Measurements from ENCODE around the gene KIAA1217. TPM values are rescaled to one million over a fixed set of nuclear protein-coding genes. Genes with fewer than 3 reads are reported as not detected.

Gene KIAA1217
- polyA plus RNA-seq, 1 of the 3 experiments (the other 2 are of a cell fraction): 7.2 TPM

DNA sequence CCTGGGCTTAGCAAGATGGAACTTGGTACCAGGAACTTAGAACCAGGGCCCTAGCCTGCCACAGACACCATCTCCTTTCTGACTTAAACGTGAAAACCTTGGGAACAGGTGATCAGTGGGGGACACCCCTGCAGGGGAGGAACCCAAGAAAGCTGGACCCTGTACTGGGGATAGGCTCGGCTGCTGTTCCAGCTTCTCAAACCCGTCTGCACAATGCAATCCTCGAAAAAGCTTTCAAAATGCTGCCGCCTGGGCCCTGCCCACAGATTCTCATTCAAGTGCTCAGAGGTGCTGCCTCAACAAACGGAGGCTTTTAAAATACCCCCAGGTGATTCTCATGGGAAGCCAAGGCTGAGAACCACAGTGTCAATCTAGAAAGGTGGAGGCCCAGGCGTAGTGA lies 345.1 kb downstream of the KIAA1217 start:
- H3K79me2 ChIP-seq (ENCODE audit: insufficient read depth): no peaks in the 10 kb centered on the region
- no peak for DNase-seq
- H3K9me3 ChIP-seq: no peaks in the 10 kb centered on the region
- 0 out of 4 replicates have a peak, but pooled peaks cover 0 to 4% of the 10 kb centered on the region in 2 experiments for H3K4me1 ChIP-seq (ENCODE audit: control insufficient read depth in 1 of 2, insufficient read depth in 2 of 2, low read depth in 1 of 2, low read length in 1 of 2)
- TF ChIP-seq, protein P1, sequence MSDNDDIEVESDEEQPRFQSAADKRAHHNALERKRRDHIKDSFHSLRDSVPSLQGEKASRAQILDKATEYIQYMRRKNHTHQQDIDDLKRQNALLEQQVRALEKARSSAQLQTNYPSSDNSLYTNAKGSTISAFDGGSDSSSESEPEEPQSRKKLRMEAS (IDR thresholded peaks at IDR 0.05; ENCODE audit: low read depth): no peak
- TF ChIP-seq, protein P2, sequence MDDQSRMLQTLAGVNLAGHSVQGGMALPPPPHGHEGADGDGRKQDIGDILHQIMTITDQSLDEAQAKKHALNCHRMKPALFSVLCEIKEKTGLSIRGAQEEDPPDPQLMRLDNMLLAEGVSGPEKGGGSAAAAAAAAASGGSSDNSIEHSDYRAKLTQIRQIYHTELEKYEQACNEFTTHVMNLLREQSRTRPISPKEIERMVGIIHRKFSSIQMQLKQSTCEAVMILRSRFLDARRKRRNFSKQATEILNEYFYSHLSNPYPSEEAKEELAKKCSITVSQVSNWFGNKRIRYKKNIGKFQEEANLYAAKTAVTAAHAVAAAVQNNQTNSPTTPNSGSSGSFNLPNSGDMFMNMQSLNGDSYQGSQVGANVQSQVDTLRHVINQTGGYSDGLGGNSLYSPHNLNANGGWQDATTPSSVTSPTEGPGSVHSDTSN (IDR thresholded peaks at IDR 0.05): no peak
- TF ChIP-seq SIN3A (IDR thresholded peaks at IDR 0.05; ENCODE audit: borderline replicate concordance, low read depth, low read length) (no peak), EP300 (IDR thresholded peaks at IDR 0.05; ENCODE audit: borderline replicate concordance in 1 of 2, low read depth in 1 of 2, low read length in 1 of 2) (no peak), RFX5 (IDR thresholded peaks at IDR 0.05; ENCODE audit: low read length) (no peak), NFIC (IDR thresholded peaks at IDR 0.05; ENCODE audit: borderline replicate concordance) (no peak), TEAD4 (IDR thresholded peaks at IDR 0.05; ENCODE audit: borderline replicate concordance, insufficient read depth) (no peak), ELF1 (IDR thresholded peaks at IDR 0.05) (no peak), MXI1 (IDR thresholded peaks at IDR 0.05; ENCODE audit: low read depth, low read length) (no peak), NRF1 (IDR thresholded peaks at IDR 0.05; ENCODE audit: low read depth, low read length) (no peak), MEF2A (IDR thresholded peaks at IDR 0.05; ENCODE audit: borderline replicate concordance, low read depth) (no peak)
- TF ChIP-seq, protein P3, sequence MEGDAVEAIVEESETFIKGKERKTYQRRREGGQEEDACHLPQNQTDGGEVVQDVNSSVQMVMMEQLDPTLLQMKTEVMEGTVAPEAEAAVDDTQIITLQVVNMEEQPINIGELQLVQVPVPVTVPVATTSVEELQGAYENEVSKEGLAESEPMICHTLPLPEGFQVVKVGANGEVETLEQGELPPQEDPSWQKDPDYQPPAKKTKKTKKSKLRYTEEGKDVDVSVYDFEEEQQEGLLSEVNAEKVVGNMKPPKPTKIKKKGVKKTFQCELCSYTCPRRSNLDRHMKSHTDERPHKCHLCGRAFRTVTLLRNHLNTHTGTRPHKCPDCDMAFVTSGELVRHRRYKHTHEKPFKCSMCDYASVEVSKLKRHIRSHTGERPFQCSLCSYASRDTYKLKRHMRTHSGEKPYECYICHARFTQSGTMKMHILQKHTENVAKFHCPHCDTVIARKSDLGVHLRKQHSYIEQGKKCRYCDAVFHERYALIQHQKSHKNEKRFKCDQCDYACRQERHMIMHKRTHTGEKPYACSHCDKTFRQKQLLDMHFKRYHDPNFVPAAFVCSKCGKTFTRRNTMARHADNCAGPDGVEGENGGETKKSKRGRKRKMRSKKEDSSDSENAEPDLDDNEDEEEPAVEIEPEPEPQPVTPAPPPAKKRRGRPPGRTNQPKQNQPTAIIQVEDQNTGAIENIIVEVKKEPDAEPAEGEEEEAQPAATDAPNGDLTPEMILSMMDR (IDR thresholded peaks at IDR 0.05): no peak
- TF ChIP-seq, protein P4, sequence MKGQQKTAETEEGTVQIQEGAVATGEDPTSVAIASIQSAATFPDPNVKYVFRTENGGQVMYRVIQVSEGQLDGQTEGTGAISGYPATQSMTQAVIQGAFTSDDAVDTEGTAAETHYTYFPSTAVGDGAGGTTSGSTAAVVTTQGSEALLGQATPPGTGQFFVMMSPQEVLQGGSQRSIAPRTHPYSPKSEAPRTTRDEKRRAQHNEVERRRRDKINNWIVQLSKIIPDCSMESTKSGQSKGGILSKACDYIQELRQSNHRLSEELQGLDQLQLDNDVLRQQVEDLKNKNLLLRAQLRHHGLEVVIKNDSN (IDR thresholded peaks at IDR 0.05; ENCODE audit: borderline replicate concordance, low read depth): no peak
- no peak overlapping the region for H3K4me3 ChIP-seq (ENCODE audit: low read depth in 2 of 2, low read length in 1 of 2)
- no peak overlapping the region for H3K27ac ChIP-seq (ENCODE audit: low read depth in 2 of 2, low read length in 1 of 2)
- H2AFZ ChIP-seq (ENCODE audit: low read depth): no peak overlapping the region
- H3K4me2 ChIP-seq: no peak overlapping the region
- ChIA-PET POLR2A (no interaction called here), CTCF (interaction anchor here (0.6 kb wide), 1 partner anchor 47 kb away, joined by 3 read pairs; no protein-coding TSS in a partner anchor)
- no peaks in the 10 kb centered on the region for H3K36me3 ChIP-seq (replicated peaks in 1 of 2; ENCODE audit: control insufficient read depth in 1 of 2, insufficient read depth in 2 of 2, low read length in 1 of 2)
- WGBS (ENCODE audit: low lambda C conversion rate): 66% methylated on average over 7 of the region's 7 CpGs
- no peaks in the 10 kb centered on the region for H3F3A ChIP-seq (replicated peaks; ENCODE audit: insufficient read depth)
- no peaks in the 10 kb centered on the region for H4K20me1 ChIP-seq (ENCODE audit: insufficient read depth)
- H3K27me3 ChIP-seq (ENCODE audit: insufficient read depth): no peaks in the 10 kb centered on the region
- H3K9ac ChIP-seq: no peak overlapping the region
- no peaks in the 10 kb centered on the region for H3K9me2 ChIP-seq

DNA sequence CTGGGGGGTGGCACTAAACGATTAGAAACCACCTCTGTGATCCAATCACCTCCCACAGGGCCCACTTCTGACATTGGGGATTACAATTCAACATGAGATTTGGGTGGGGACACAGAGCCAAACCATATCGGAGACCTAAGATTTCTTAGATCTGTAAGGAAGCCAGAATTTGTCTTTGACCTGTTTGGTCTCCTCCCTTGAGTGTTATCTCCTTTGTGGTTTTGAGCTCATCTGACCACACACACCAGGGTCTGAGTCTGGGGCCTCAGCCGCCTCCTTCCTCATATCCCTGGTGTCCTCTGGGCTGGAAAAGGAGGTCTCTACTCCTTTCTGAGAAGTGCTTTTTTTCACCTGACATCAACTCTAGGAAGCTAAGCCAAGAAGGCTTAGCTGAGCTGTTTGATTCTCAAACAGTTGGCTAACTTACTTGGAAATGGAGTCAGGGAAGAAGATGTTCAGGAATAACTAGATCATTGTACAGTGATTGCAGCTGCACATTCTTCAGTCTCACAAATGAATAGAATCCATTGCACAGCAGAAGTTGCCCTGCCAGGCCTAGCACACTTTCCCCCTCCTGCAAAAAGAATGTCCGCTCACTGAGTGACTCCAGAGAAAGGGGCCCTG lies 347.3 kb downstream of the KIAA1217 start:
- ChIA-PET CTCF (interaction anchor here (0.6 to 2.5 kb wide), 13 partner anchors 9 to 1027 kb away, joined by 3 to 10 read pairs (median 4); no protein-coding TSS in a partner anchor), POLR2A (no interaction called here)
- no peaks in the 10 kb centered on the region for H3K9me3 ChIP-seq
- 77% methylated on average over 4 of the region's 4 CpGs for WGBS (ENCODE audit: low lambda C conversion rate)
- no peaks in the 10 kb centered on the region for H4K20me1 ChIP-seq (ENCODE audit: insufficient read depth)
- no peaks in the 10 kb centered on the region for H3K36me3 ChIP-seq (replicated peaks in 1 of 2; ENCODE audit: control insufficient read depth in 1 of 2, insufficient read depth in 2 of 2, low read length in 1 of 2)
- no peaks in the 10 kb centered on the region for H3F3A ChIP-seq (replicated peaks; ENCODE audit: insufficient read depth)
- H3K9me2 ChIP-seq: no peaks in the 10 kb centered on the region
- no peak for DNase-seq
- H3K27me3 ChIP-seq (ENCODE audit: insufficient read depth): no peaks in the 10 kb centered on the region
- H3K4me3 ChIP-seq (ENCODE audit: low read depth in 2 of 2, low read length in 1 of 2): no peak overlapping the region
- no peak overlapping the region; the same call in 1 of the 2 replicates for H2AFZ ChIP-seq (ENCODE audit: low read depth)
- 0 out of 4 replicates have a peak, but pooled peaks cover 0 to 4% of the 10 kb centered on the region in 2 experiments for H3K4me1 ChIP-seq (ENCODE audit: control insufficient read depth in 1 of 2, insufficient read depth in 2 of 2, low read depth in 1 of 2, low read length in 1 of 2)
- no peak overlapping the region for H3K27ac ChIP-seq (ENCODE audit: low read depth in 2 of 2, low read length in 1 of 2)
- H3K9ac ChIP-seq: no peak overlapping the region
- H3K4me2 ChIP-seq: no peak overlapping the region
- H3K79me2 ChIP-seq (ENCODE audit: insufficient read depth): no peaks in the 10 kb centered on the region
- TF ChIP-seq NFIC (IDR thresholded peaks at IDR 0.05; ENCODE audit: borderline replicate concordance) (no peak), NRF1 (IDR thresholded peaks at IDR 0.05; ENCODE audit: low read depth, low read length) (no peak), CHD2 (IDR thresholded peaks at IDR 0.05; ENCODE audit: low read length, partially characterized antibody) (no peak), FOXM1 (IDR thresholded peaks at IDR 0.05; ENCODE audit: low read depth) (no peak), GATA2 (CRISPR knock-in tag; IDR thresholded peaks at IDR 0.05) (no peak), SIN3A (IDR thresholded peaks at IDR 0.05; ENCODE audit: borderline replicate concordance, low read depth, low read length) (no peak), TAF1 (IDR thresholded peaks at IDR 0.05; ENCODE audit: borderline replicate concordance, low read depth, low read length) (no peak), FOSL2 (IDR thresholded peaks at IDR 0.05; ENCODE audit: borderline replicate concordance, low read depth) (no peak), MEF2A (IDR thresholded peaks at IDR 0.05; ENCODE audit: borderline replicate concordance, low read depth) (no peak), SMC3 (IDR thresholded peaks at IDR 0.05; ENCODE audit: low read depth, low read length) (no peak), RAD21 (IDR thresholded peaks at IDR 0.05; ENCODE audit: low read length) (no peak)
- TF ChIP-seq, protein P1 (IDR thresholded peaks at IDR 0.05; ENCODE audit: low read depth): no peak
- TF ChIP-seq, protein P3 (IDR thresholded peaks at IDR 0.05): no peak
